Retina (tissue), 1 donor: Measurements from ENCODE around the gene TICRR.
"Not testable (repeated sequence)": the region's sequence is repeated elsewhere in the genome, so short reads cannot be mapped to it uniquely, and the experiment has no call there.

ENCODE experiments used
- DNase-seq: peaks from one replicate; pipeline ENCODE4 v3.0.0-alpha.2; 2016

TICRR gene

GRCh38 chr15:89566621-89567294, 8.5 kb upstream of the TICRR start:
- no peak for DNase-seq

GRCh38 chr15:89569090-89569745, 6.1 kb upstream of the TICRR start:
- no peak for DNase-seq

- DNase-seq: no peak
Observed at GRCh38 chr15:89575656-89576416, 567 bp downstream of the TICRR start.

- DNase-seq: no peak
Observed at GRCh38 chr15:89576417-89576773, 1.1 kb downstream of the TICRR start.

GRCh38 chr15:89577776-89578115, 2.5 kb downstream of the TICRR start:
- no peak for DNase-seq

- no peak for DNase-seq
Observed at GRCh38 chr15:89578146-89578545, 2.9 kb downstream of the TICRR start.

GRCh38 chr15:89580747-89581146, 5.5 kb downstream of the TICRR start:
- not testable (repeated sequence) for DNase-seq

- no peak for DNase-seq
Observed at GRCh38 chr15:89586651-89587050, 11.4 kb downstream of the TICRR start.

- DNase-seq: no peak
Observed at GRCh38 chr15:89587955-89588354, 12.7 kb downstream of the TICRR start.

GRCh38 chr15:89591834-89592233, 16.6 kb downstream of the TICRR start:
- DNase-seq: no peak

GRCh38 chr15:89593018-89593417, 17.7 kb downstream of the TICRR start:
- no peak for DNase-seq

- DNase-seq: no peak
Observed at GRCh38 chr15:89599021-89599420, 23.8 kb downstream of the TICRR start.

GRCh38 chr15:89611317-89611716, 36.0 kb downstream of the TICRR start:
- DNase-seq: no peak

GRCh38 chr15:89613031-89613430, 37.8 kb downstream of the TICRR start:
- no peak for DNase-seq

GRCh38 chr15:89614164-89614563, 38.9 kb downstream of the TICRR start:
- no peak for DNase-seq

GRCh38 chr15:89615135-89615534, 39.9 kb downstream of the TICRR start:
- DNase-seq: no peak

GRCh38 chr15:89616228-89616627, 41.0 kb downstream of the TICRR start:
- DNase-seq: no peak

- no peak for DNase-seq
Observed at GRCh38 chr15:89621547-89621946, 46.3 kb downstream of the TICRR start.

- DNase-seq: no peak
Observed at GRCh38 chr15:89623165-89623564, 47.9 kb downstream of the TICRR start.

GRCh38 chr15:89625716-89626115, 50.4 kb downstream of the TICRR start:
- no peak for DNase-seq

- DNase-seq: no peak
Observed at GRCh38 chr15:89627256-89627970, 52.1 kb downstream of the TICRR start.

- no peak for DNase-seq
Observed at GRCh38 chr15:89628301-89628700, 53.0 kb downstream of the TICRR start.
